Measurements from ENCODE around the gene PCGF6.

PCGF6 gene

GRCh38 chr10:103254538-103255325, 96.2 kb downstream of the PCGF6 start:
- no peak for DNase-seq

DNA sequence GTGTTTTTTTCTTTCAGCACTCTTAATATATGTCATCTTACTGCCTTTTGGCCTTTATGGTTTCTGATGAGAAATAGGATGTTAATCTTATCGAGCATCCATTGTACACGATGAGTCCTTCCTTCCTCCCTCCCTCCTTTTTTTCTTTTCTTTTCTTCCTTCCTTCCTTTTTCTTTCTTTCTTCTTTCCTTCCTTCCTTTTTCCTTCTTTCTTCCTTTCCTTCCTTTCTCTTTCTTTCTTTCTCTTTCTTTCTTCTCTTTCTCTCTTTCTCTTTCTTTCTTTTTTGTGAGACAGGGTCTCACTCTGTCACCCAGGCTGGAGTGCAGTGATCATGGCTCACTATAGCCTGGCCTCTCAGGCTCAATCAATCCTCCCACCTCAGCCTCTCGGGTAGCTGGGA, 96.8 kb downstream of the PCGF6 start:
- DNase-seq: no peak

Measured in NCI-H2171 (cell line).